Nephron progenitor cell (in vitro differentiated cells): ENCODE data around the gene MYH8.

Source experiments
- DNase-seq: peaks from one replicate; pipeline ENCODE4 v3.0.0; 2021
- H3K27ac Mint-ChIP-seq: 2 replicates; pipeline ENCODE4 v1.8.0; 2021; ENCODE audit warnings: mild to moderate bottlenecking, moderate library complexity, mixed read lengths
- H3K27me3 Mint-ChIP-seq: 2 replicates; pipeline ENCODE4 v1.8.0; 2021; ENCODE audit warnings: mild to moderate bottlenecking, low read depth, mixed read lengths; ENCODE audit not compliant: poor library complexity
- H3K36me3 Mint-ChIP-seq: 2 replicates; pipeline ENCODE4 v1.8.0; 2021; ENCODE audit warnings: low read depth, mixed read lengths
- H3K4me1 Mint-ChIP-seq: 2 replicates; pipeline ENCODE4 v1.8.0; 2021; ENCODE audit warnings: mixed read lengths
- H3K4me3 Mint-ChIP-seq: 2 replicates; pipeline ENCODE4 v1.8.0; 2021; ENCODE audit warnings: mild to moderate bottlenecking, moderate library complexity, mixed read lengths
- H3K9me3 Mint-ChIP-seq: 2 replicates; pipeline ENCODE4 v1.8.0; 2021; ENCODE audit warnings: mild to moderate bottlenecking, moderate library complexity, mixed read lengths
- CTCF ChIP-seq: fragments of 200-600 bp; sonication (generic); IDR thresholded peaks from 2 replicates; pipeline ENCODE4 v1.5.0; 2021; ENCODE audit warnings: antibody characterized with exemption

Gene MYH8

DNA sequence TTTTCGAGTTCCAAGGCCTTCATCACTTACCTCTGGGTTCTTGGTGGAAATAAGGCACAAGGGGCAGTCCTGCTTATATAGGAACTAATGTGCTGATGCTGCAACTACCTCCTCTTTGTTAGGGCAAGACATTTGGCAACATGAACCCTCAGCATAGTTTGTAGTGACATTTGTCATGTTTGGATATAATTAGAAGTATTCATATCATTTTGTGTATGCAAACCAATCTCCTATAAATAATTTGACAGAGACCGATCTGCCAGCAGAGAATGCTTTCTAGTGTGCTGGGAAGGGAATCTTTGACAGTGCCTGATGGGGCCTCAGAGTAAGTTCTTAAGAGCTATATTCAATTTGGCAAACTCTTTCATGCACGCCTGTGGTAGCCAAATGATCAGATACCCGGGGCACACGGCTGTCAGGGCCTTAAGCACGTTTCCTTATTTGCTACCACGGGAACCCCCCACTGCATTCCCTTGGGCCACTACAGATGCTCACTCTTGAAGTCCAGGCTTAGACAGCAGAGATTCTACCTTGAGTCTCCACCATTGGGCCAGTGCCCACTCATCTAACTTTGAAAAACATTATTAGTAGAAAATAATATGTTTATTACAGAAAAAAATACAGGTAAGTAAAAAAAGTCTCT lies at the start of gene MYH8:
MYH8 (minus strand) TSS at position 51 of the 643 bp plus-strand sequence. CDS start 1,723 bp downstream, outside the sequence.
- no peaks in the 10 kb centered on the region for H3K36me3 Mint-ChIP-seq
- no peak for DNase-seq
- no peaks in the 10 kb centered on the region for H3K9me3 Mint-ChIP-seq
- H3K27ac Mint-ChIP-seq: no peak within 1 kb of the TSS
- no peak within 1 kb of the TSS for H3K4me3 Mint-ChIP-seq
- H3K27me3 Mint-ChIP-seq: no peaks in the 10 kb centered on the region
- no peaks in the 10 kb centered on the region for H3K4me1 Mint-ChIP-seq
- TF ChIP-seq CTCF: no peak

DNA sequence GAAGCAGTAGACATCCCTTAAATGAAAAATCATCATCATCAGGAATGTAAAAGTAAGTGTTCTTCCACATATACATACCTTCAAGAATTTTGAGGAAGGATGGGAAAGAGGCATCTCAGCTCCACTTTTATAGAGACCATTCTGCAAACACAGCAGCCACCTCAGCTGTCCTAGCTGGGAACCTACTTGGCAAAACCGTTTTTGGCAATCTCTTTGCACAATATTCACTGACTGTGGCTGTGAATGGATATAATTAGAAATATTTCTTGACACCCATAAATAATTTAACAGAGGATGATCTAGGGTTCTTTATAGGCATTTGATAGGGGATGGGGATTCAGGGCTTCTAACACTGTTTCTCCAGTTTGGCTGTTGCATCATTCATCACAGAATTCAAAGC lies 47.7 kb upstream of the MYH8 start, which contains the start of gene MYH4:
MYH4 (minus strand) TSS at position 101 of the 400 bp plus-strand sequence. CDS start 2,814 bp downstream, outside the sequence.
- no peak for DNase-seq
- H3K27ac Mint-ChIP-seq: no peak within 1 kb of the TSS
- H3K4me1 Mint-ChIP-seq: no peaks in the 10 kb centered on the region
- no peaks in the 10 kb centered on the region for H3K36me3 Mint-ChIP-seq
- H3K9me3 Mint-ChIP-seq: no peaks in the 10 kb centered on the region
- H3K4me3 Mint-ChIP-seq: no peak within 1 kb of the TSS
- H3K27me3 Mint-ChIP-seq: peaks cover 9% of the 10 kb centered on the region
- TF ChIP-seq CTCF: no peak

DNA sequence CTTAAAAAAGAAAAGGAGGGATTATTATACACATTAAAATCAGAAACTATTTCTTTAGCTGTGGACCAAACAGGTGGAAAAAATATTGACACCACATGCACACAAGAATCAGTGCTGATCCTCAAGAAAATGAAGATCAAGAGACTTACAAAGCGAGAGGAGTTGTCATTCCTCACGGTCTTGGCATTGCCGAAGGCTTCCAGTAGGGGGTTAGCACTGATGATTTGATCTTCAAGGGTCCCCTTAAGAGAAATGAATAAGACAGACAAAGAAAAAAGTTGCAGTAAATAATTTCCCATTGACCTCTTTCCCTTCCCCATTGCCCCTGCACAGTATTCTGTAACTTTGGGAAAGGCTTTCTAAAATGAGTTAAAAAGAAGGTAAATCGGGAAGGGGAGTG lies 41.7 kb upstream of the MYH8 start:
- H3K27ac Mint-ChIP-seq: no peak overlapping the region
- no peaks in the 10 kb centered on the region for H3K36me3 Mint-ChIP-seq
- H3K9me3 Mint-ChIP-seq: no peaks in the 10 kb centered on the region
- H3K4me3 Mint-ChIP-seq: no peak overlapping the region
- no peak for DNase-seq
- TF ChIP-seq CTCF: no peak
- peaks cover 10% of the 10 kb centered on the region for H3K4me1 Mint-ChIP-seq
- peaks cover 9% of the 10 kb centered on the region for H3K27me3 Mint-ChIP-seq

- no peaks in the 10 kb centered on the region for H3K9me3 Mint-ChIP-seq
- H3K27ac Mint-ChIP-seq: no peak overlapping the region
- H3K4me1 Mint-ChIP-seq: peaks cover 11% of the 10 kb centered on the region
- peaks cover 3% of the 10 kb centered on the region for H3K27me3 Mint-ChIP-seq
- no peak overlapping the region for H3K4me3 Mint-ChIP-seq
- H3K36me3 Mint-ChIP-seq: no peaks in the 10 kb centered on the region
- no peak for DNase-seq
- no peak for TF ChIP-seq CTCF
Observed at GRCh38 chr17:10460062-10460461, 38.3 kb upstream of the MYH8 start.

DNA sequence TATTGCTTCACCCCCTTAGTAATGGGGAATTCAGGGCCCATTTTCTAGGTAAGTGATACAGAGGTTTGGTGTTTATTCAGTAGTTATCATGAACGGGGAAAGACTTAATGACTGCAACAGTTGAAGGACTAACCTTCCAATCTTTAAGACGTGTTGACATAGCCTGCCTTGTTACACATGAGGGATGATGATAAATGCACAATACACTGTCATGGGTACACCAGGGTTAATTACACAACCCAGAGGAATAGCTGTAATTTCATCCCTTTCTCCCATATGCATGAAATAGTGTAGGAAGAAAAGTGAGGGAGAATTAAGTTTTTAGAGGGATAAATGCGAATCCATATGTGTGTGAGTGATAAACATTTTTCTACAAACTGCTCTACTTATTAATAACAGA lies 37.0 kb upstream of the MYH8 start:
- H3K4me3 Mint-ChIP-seq: no peak overlapping the region

More for the DNA sequence above, 37.0 kb upstream of the MYH8 start:
- H3K27ac Mint-ChIP-seq: peak overlapping the region; percentile 40
- H3K4me1 Mint-ChIP-seq: peaks cover 11% of the 10 kb centered on the region
- H3K27me3 Mint-ChIP-seq: peaks cover 4% of the 10 kb centered on the region
- no peak for DNase-seq
- H3K9me3 Mint-ChIP-seq: no peaks in the 10 kb centered on the region
- no peak for TF ChIP-seq CTCF
- H3K36me3 Mint-ChIP-seq: no peaks in the 10 kb centered on the region
